WTC11 (cell line): ENCODE data around the gene CDNF. TPM values are rescaled to one million over a fixed set of nuclear protein-coding genes. Genes with fewer than 3 reads are reported as not detected.

ENCODE experiments used
- ATAC-seq: fragments of 200-7000 bp; cut with Tn5 transposase; 2 replicates; pipeline ENCODE4 v1.10.0; 2021; ENCODE audit warnings: mild to moderate bottlenecking, moderate library complexity
- CTCF ChIA-PET: fragments of 300-600 bp; sonication (Branson Sonifier 250); formaldehyde crosslinking; loops from one replicate; lab custom pipeline; 2021; ENCODE audit warnings: antibody characterized with exemption; lab: Charles Lee
- POLR2A ChIA-PET: fragments of 350-600 bp; sonication (Branson Sonifier 250); formaldehyde crosslinking; loops from one replicate; lab custom pipeline; 2021; ENCODE audit warnings: antibody characterized with exemption; lab: Charles Lee
- DNase-seq: peaks from one replicate; pipeline ENCODE4 v3.0.0; 2021; ENCODE audit warnings: low spot score
- H3K27ac Mint-ChIP-seq: 2 replicates; pipeline ENCODE4 v1.8.0; 2021; ENCODE audit warnings: mixed read lengths
- H3K27me3 Mint-ChIP-seq: 2 replicates; pipeline ENCODE4 v1.8.0; 2021; ENCODE audit warnings: low read depth, mild to moderate bottlenecking, moderate library complexity, mixed read lengths
- H3K36me3 Mint-ChIP-seq: 2 replicates; pipeline ENCODE4 v1.8.0; 2021; ENCODE audit warnings: mixed read lengths
- H3K4me1 Mint-ChIP-seq: 2 replicates; pipeline ENCODE4 v1.8.0; 2022; ENCODE audit warnings: mixed read lengths
- H3K4me3 Mint-ChIP-seq: 2 replicates; pipeline ENCODE4 v1.8.0; 2021; ENCODE audit warnings: mild to moderate bottlenecking, moderate library complexity, mixed read lengths
- H3K9me3 Mint-ChIP-seq: 2 replicates; pipeline ENCODE4 v1.8.0; 2021; ENCODE audit warnings: mixed read lengths
- FOXP1 ChIP-seq: sonication (generic); formaldehyde crosslinking; IDR thresholded peaks from 2 replicates; pipeline ENCODE4 v1.8.0; 2022; ENCODE audit warnings: missing genetic modification reagents, mild to moderate bottlenecking, moderate library complexity, borderline replicate concordance
- HMGA2 ChIP-seq: fragments of 250-450 bp; sonication (Bioruptor Pico); IDR thresholded peaks from 2 replicates; pipeline ENCODE4 v1.4.0; 2021; ENCODE audit warnings: mild to moderate bottlenecking, moderate library complexity
- IRF2 ChIP-seq: sonication (generic); formaldehyde crosslinking; IDR thresholded peaks from 2 replicates; pipeline ENCODE4 v1.8.0; 2022; ENCODE audit warnings: low read depth, missing genetic modification reagents, borderline replicate concordance
- MXD4 ChIP-seq: fragments of 250-450 bp; sonication (Bioruptor Pico); IDR thresholded peaks from 2 replicates; pipeline ENCODE4 v1.8.0; 2021; ENCODE audit warnings: mild to moderate bottlenecking, moderate library complexity, borderline replicate concordance
- NR1H2 ChIP-seq: sonication (generic); formaldehyde crosslinking; IDR thresholded peaks from 2 replicates; pipeline ENCODE4 v1.9.0; 2021; ENCODE audit warnings: mild to moderate bottlenecking, moderate library complexity, missing genetic modification reagents
- NR2C2 ChIP-seq: sonication (generic); formaldehyde crosslinking; IDR thresholded peaks from 2 replicates; pipeline ENCODE4 v1.8.0; 2022; ENCODE audit warnings: mild to moderate bottlenecking, missing genetic modification reagents
- SP1 ChIP-seq: sonication (generic); formaldehyde crosslinking; conservative IDR thresholded peaks from 2 replicates; pipeline ENCODE4 v1.8.1; 2022; ENCODE audit warnings: missing genetic modification reagents
- STAT6 ChIP-seq: sonication (generic); formaldehyde crosslinking; conservative IDR thresholded peaks from 2 replicates; pipeline ENCODE4 v1.8.1; 2023; ENCODE audit warnings: mild to moderate bottlenecking, low read depth, missing genetic modification reagents, moderate library complexity
- ZBTB21 ChIP-seq: sonication (generic); formaldehyde crosslinking; IDR thresholded peaks from 2 replicates; pipeline ENCODE4 v1.8.1; 2023; ENCODE audit warnings: mild to moderate bottlenecking, missing genetic modification reagents, borderline replicate concordance
- ZNF121 ChIP-seq: sonication (generic); formaldehyde crosslinking; IDR thresholded peaks from 2 replicates; pipeline ENCODE4 v1.8.0; 2023; ENCODE audit warnings: missing genetic modification reagents
- ZNF138 ChIP-seq: sonication (generic); formaldehyde crosslinking; conservative IDR thresholded peaks from 2 replicates; pipeline ENCODE4 v1.8.1; 2022; ENCODE audit warnings: mild to moderate bottlenecking, moderate library complexity, missing genetic modification reagents
- ZNF219 ChIP-seq: sonication (generic); formaldehyde crosslinking; IDR thresholded peaks from 2 replicates; pipeline ENCODE4 v1.8.0; 2023; ENCODE audit warnings: missing genetic modification reagents, mild to moderate bottlenecking, borderline replicate concordance
- ZNF263 ChIP-seq: sonication (generic); formaldehyde crosslinking; IDR thresholded peaks from 2 replicates; pipeline ENCODE4 v1.8.1; 2022; ENCODE audit warnings: low read depth, mild to moderate bottlenecking, moderate library complexity, missing genetic modification reagents
- ZNF423 ChIP-seq: fragments of 250-450 bp; sonication (Bioruptor Pico); IDR thresholded peaks from 2 replicates; pipeline ENCODE4 v2.1.2; 2022; ENCODE audit warnings: mild to moderate bottlenecking, moderate library complexity
- total RNA-seq: library from RNA; stranded (reverse); gene quantifications from 3 replicates; pipeline ENCODE4 v1.2.3, GENCODE V29; 2021
- TF ChIP-seq, protein P1 (sequence below): fragments of 250-450 bp; sonication (Bioruptor Pico); IDR thresholded peaks from 2 replicates; pipeline ENCODE4 v1.9.0; 2021; ENCODE audit warnings: mild to moderate bottlenecking, borderline replicate concordance
- TF ChIP-seq, protein P2 (sequence below): sonication (generic); formaldehyde crosslinking; IDR thresholded peaks from 2 replicates; pipeline ENCODE4 v1.8.0; 2022; ENCODE audit warnings: mild to moderate bottlenecking, missing genetic modification reagents
- TF ChIP-seq, protein P3 (sequence below): sonication (generic); formaldehyde crosslinking; IDR thresholded peaks from 2 replicates; pipeline ENCODE4 v1.8.1; 2023; ENCODE audit warnings: mild to moderate bottlenecking, missing genetic modification reagents
- TF ChIP-seq, protein P4 (sequence below): sonication (generic); formaldehyde crosslinking; IDR thresholded peaks from 2 replicates; pipeline ENCODE4 v1.8.0; 2023; ENCODE audit warnings: mild to moderate bottlenecking, missing genetic modification reagents

CDNF gene
- total RNA-seq, 1 experiment from 2014 or later: 1.4 TPM

- Mint-ChIP-seq H3K27me3 (no peaks in the 10 kb centered on the region; the same call in 1 of the 2 replicates), H3K36me3 (no peaks in the 10 kb centered on the region), H3K4me3 (no peak overlapping the region), H3K27ac (no peak overlapping the region), H3K9me3 (peaks cover 9% of the 10 kb centered on the region; the same call in 1 of the 2 replicates), H3K4me1 (peaks cover 4% of the 10 kb centered on the region)
- ChIA-PET POLR2A (no interaction called here), CTCF (no interaction called here)
- DNase-seq (no peak), ATAC-seq (no peak)
- TF ChIP-seq ZBTB21 (CRISPR knock-in tag) (no peak), ZNF219 (no peak), SP1 (CRISPR knock-in tag) (no peak), STAT6 (CRISPR knock-in tag) (no peak), NR2C2 (no peak), HMGA2 (CRISPR knock-in tag) (no peak), FOXP1 (CRISPR knock-in tag) (no peak), ZNF423 (CRISPR knock-in tag) (no peak), ZNF263 (CRISPR knock-in tag) (no peak), ZNF138 (CRISPR knock-in tag) (no peak)
Measured at GRCh38 chr10:14774214-14774580, 63.6 kb downstream of the CDNF start.

GRCh38 chr10:14773551-14774213, 64.2 kb downstream of the CDNF start:
- CTCF ChIA-PET: no interaction called here
- H3K4me3 Mint-ChIP-seq: no peak overlapping the region

GRCh38 chr10:14772399-14772798, 65.4 kb downstream of the CDNF start:
- no peak for DNase-seq
- no peaks in the 10 kb centered on the region for H3K4me1 Mint-ChIP-seq
- H3K9me3 Mint-ChIP-seq: peaks cover 7% of the 10 kb centered on the region; the same call in 1 of the 2 replicates
- H3K27me3 Mint-ChIP-seq: no peaks in the 10 kb centered on the region
- no peaks in the 10 kb centered on the region for H3K36me3 Mint-ChIP-seq
- H3K4me3 Mint-ChIP-seq: no peak overlapping the region
- CTCF ChIA-PET: no interaction called here
- no peak overlapping the region for H3K27ac Mint-ChIP-seq
- no peak for ATAC-seq
- POLR2A ChIA-PET: no interaction called here
- TF ChIP-seq, protein P1, sequence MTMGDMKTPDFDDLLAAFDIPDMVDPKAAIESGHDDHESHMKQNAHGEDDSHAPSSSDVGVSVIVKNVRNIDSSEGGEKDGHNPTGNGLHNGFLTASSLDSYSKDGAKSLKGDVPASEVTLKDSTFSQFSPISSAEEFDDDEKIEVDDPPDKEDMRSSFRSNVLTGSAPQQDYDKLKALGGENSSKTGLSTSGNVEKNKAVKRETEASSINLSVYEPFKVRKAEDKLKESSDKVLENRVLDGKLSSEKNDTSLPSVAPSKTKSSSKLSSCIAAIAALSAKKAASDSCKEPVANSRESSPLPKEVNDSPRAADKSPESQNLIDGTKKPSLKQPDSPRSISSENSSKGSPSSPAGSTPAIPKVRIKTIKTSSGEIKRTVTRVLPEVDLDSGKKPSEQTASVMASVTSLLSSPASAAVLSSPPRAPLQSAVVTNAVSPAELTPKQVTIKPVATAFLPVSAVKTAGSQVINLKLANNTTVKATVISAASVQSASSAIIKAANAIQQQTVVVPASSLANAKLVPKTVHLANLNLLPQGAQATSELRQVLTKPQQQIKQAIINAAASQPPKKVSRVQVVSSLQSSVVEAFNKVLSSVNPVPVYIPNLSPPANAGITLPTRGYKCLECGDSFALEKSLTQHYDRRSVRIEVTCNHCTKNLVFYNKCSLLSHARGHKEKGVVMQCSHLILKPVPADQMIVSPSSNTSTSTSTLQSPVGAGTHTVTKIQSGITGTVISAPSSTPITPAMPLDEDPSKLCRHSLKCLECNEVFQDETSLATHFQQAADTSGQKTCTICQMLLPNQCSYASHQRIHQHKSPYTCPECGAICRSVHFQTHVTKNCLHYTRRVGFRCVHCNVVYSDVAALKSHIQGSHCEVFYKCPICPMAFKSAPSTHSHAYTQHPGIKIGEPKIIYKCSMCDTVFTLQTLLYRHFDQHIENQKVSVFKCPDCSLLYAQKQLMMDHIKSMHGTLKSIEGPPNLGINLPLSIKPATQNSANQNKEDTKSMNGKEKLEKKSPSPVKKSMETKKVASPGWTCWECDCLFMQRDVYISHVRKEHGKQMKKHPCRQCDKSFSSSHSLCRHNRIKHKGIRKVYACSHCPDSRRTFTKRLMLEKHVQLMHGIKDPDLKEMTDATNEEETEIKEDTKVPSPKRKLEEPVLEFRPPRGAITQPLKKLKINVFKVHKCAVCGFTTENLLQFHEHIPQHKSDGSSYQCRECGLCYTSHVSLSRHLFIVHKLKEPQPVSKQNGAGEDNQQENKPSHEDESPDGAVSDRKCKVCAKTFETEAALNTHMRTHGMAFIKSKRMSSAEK (CRISPR knock-in tag): no peak
- TF ChIP-seq ZNF121 (no peak), ZBTB21 (CRISPR knock-in tag) (no peak), IRF2 (CRISPR knock-in tag) (no peak), NR1H2 (CRISPR knock-in tag) (no peak), MXD4 (no peak)
- TF ChIP-seq, protein P2, sequence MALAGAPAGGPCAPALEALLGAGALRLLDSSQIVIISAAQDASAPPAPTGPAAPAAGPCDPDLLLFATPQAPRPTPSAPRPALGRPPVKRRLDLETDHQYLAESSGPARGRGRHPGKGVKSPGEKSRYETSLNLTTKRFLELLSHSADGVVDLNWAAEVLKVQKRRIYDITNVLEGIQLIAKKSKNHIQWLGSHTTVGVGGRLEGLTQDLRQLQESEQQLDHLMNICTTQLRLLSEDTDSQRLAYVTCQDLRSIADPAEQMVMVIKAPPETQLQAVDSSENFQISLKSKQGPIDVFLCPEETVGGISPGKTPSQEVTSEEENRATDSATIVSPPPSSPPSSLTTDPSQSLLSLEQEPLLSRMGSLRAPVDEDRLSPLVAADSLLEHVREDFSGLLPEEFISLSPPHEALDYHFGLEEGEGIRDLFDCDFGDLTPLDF: no peak
- TF ChIP-seq, protein P3, sequence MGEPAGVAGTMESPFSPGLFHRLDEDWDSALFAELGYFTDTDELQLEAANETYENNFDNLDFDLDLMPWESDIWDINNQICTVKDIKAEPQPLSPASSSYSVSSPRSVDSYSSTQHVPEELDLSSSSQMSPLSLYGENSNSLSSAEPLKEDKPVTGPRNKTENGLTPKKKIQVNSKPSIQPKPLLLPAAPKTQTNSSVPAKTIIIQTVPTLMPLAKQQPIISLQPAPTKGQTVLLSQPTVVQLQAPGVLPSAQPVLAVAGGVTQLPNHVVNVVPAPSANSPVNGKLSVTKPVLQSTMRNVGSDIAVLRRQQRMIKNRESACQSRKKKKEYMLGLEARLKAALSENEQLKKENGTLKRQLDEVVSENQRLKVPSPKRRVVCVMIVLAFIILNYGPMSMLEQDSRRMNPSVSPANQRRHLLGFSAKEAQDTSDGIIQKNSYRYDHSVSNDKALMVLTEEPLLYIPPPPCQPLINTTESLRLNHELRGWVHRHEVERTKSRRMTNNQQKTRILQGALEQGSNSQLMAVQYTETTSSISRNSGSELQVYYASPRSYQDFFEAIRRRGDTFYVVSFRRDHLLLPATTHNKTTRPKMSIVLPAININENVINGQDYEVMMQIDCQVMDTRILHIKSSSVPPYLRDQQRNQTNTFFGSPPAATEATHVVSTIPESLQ (CRISPR knock-in tag): no peak

More at GRCh38 chr10:14773551-14774213, 64.2 kb downstream of the CDNF start:
- DNase-seq (no peak), ATAC-seq (no peak)
- H3K36me3 Mint-ChIP-seq: no peaks in the 10 kb centered on the region
- TF ChIP-seq, protein P4, sequence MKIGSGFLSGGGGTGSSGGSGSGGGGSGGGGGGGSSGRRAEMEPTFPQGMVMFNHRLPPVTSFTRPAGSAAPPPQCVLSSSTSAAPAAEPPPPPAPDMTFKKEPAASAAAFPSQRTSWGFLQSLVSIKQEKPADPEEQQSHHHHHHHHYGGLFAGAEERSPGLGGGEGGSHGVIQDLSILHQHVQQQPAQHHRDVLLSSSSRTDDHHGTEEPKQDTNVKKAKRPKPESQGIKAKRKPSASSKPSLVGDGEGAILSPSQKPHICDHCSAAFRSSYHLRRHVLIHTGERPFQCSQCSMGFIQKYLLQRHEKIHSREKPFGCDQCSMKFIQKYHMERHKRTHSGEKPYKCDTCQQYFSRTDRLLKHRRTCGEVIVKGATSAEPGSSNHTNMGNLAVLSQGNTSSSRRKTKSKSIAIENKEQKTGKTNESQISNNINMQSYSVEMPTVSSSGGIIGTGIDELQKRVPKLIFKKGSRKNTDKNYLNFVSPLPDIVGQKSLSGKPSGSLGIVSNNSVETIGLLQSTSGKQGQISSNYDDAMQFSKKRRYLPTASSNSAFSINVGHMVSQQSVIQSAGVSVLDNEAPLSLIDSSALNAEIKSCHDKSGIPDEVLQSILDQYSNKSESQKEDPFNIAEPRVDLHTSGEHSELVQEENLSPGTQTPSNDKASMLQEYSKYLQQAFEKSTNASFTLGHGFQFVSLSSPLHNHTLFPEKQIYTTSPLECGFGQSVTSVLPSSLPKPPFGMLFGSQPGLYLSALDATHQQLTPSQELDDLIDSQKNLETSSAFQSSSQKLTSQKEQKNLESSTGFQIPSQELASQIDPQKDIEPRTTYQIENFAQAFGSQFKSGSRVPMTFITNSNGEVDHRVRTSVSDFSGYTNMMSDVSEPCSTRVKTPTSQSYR (CRISPR knock-in tag): no peak
- POLR2A ChIA-PET: no interaction called here
- no peaks in the 10 kb centered on the region; the same call in 1 of the 2 replicates for H3K27me3 Mint-ChIP-seq
- no peaks in the 10 kb centered on the region for H3K4me1 Mint-ChIP-seq
- no peak overlapping the region for H3K27ac Mint-ChIP-seq
- peaks cover 9% of the 10 kb centered on the region; the same call in 1 of the 2 replicates for H3K9me3 Mint-ChIP-seq
